B cell (primary cell): ENCODE results near the gene AMMECR1. TPM values are rescaled to one million over a fixed set of nuclear protein-coding genes. Genes with fewer than 3 reads are reported as not detected.

Experiments used
- ATAC-seq: fragments of 200-7000 bp; cut with Tn5 transposase; one replicate; pipeline ENCODE4 v1.10.0; 2021; ENCODE audit warnings: low read depth, mild to moderate bottlenecking, moderate number of reproducible peaks, moderate library complexity
- CTCF ChIA-PET: fragments of 350-600 bp; sonication (Branson Sonifier 250); formaldehyde crosslinking; loops from one replicate; lab custom pipeline; 2021; ENCODE audit warnings: antibody characterized with exemption, inconsistent platforms; lab: Charles Lee
- POLR2A ChIA-PET: fragments of 350-600 bp; sonication (Branson Sonifier 250); formaldehyde crosslinking; loops from one replicate; lab custom pipeline; 2021; ENCODE audit warnings: antibody characterized with exemption; lab: Charles Lee
- DNase-seq: peaks from one replicate; pipeline ENCODE4 v3.0.0; 2013
- H2AFZ ChIP-seq: 2 replicates; pipeline ENCODE4 v1.6.1; 2012; ENCODE audit warnings: mild to moderate bottlenecking, low read depth, low read length; ENCODE audit not compliant: insufficient read depth, poor library complexity, severe bottlenecking
- H3K27ac ChIP-seq, 2 donors: 1 replicate in 1 of 2; 2 replicates in 1 of 2; pipeline ENCODE4 v1.5.1; 2012 to 2013; ENCODE audit warnings: low read length in 2 of 2, mild to moderate bottlenecking in 2 of 2, moderate library complexity in 1 of 2
- H3K27me3 ChIP-seq, 4 experiments: fragments of 200-600 bp in 1 of 4; sonication (generic) in 1 of 4; replicated peaks in 1 of 4; 1 replicate in 2 of 4; 2 replicates in 2 of 4; pipeline versions ENCODE4 v1.6.1 to v1.7.0; 2013 to 2016; ENCODE audit warnings: low read length in 3 of 4, mild to moderate bottlenecking in 2 of 4, mixed read lengths in 1 of 4, moderate library complexity in 1 of 4; ENCODE audit not compliant: insufficient read depth in 4 of 4, control insufficient read depth in 3 of 4; ENCODE audit errors: control extremely low read depth in 1 of 4
- H3K36me3 ChIP-seq, 2 experiments: replicated peaks in 1 of 2; 1 replicate in 1 of 2; 2 replicates in 1 of 2; pipeline versions ENCODE4 v1.6.1 to v1.7.1; 2013; ENCODE audit warnings: low read length in 1 of 2; ENCODE audit not compliant: insufficient read depth in 2 of 2, control insufficient read depth in 1 of 2; ENCODE audit errors: control extremely low read depth in 1 of 2, extremely low read depth in 1 of 2
- H3K4me1 ChIP-seq, 2 donors: fragments of 200-600 bp in 1 of 2; sonication (generic) in 1 of 2; 1 replicate in 1 of 2; 2 replicates in 1 of 2; pipeline versions ENCODE4 v1.5.1 to v1.6.1; 2013 to 2017; ENCODE audit warnings: low read length in 2 of 2; ENCODE audit not compliant: control insufficient read depth in 2 of 2, insufficient read depth in 2 of 2
- H3K4me2 ChIP-seq: replicated peaks from 2 replicates; pipeline ENCODE3; 2012; ENCODE audit warnings: mild to moderate bottlenecking, low read depth, low read length; ENCODE audit not compliant: poor library complexity, severe bottlenecking
- H3K4me3 ChIP-seq, 5 experiments: fragments of 200-600 bp in 1 of 5; sonication (generic) in 1 of 5; 1 replicate in 3 of 5; 2 replicates in 2 of 5; pipeline versions ENCODE4 v1.5.1 to v1.7.0; 2011 to 2016; ENCODE audit warnings: low read length in 4 of 5, mild to moderate bottlenecking in 4 of 5, low read depth in 2 of 5, control low read depth in 1 of 5, moderate library complexity in 1 of 5; ENCODE audit not compliant: insufficient read depth in 1 of 5; ENCODE audit errors: control extremely low read depth in 1 of 5, extremely low read depth in 1 of 5
- H3K79me2 ChIP-seq: fragments of 200-600 bp; sonication (generic); one replicate; pipeline ENCODE4 v1.6.0; 2016; ENCODE audit warnings: low read length; ENCODE audit not compliant: control insufficient read depth, insufficient read depth
- H3K9ac ChIP-seq: fragments of 200-600 bp; sonication (generic); 2 replicates; pipeline ENCODE4 v1.6.1; 2017; ENCODE audit warnings: mild to moderate bottlenecking, low read length, moderate library complexity
- H3K9me3 ChIP-seq, 3 donors: one replicate each; pipeline versions ENCODE4 v1.6.1 to v1.7.1; 2013; ENCODE audit warnings: low read length in 2 of 3; ENCODE audit not compliant: control insufficient read depth in 2 of 3, insufficient read depth in 1 of 3; ENCODE audit errors: control extremely low read depth in 1 of 3
- H4K20me1 ChIP-seq: 2 replicates; pipeline ENCODE4 v1.6.0; 2012; ENCODE audit warnings: mild to moderate bottlenecking, low read length; ENCODE audit not compliant: insufficient read depth, control insufficient read depth, poor library complexity, severe bottlenecking
- H3K27ac Mint-ChIP-seq: one replicate; pipeline ENCODE4 v1.8.0; 2021; ENCODE audit warnings: mixed read lengths
- H3K27me3 Mint-ChIP-seq: one replicate; pipeline ENCODE4 v1.8.0; 2021; ENCODE audit warnings: mixed read lengths
- H3K4me1 Mint-ChIP-seq: one replicate; pipeline ENCODE4 v1.8.0; 2021; ENCODE audit warnings: mixed read lengths
- H3K4me3 Mint-ChIP-seq: one replicate; pipeline ENCODE4 v1.8.0; 2021; ENCODE audit warnings: mixed read lengths
- H3K9me3 Mint-ChIP-seq: one replicate; pipeline ENCODE4 v1.8.0; 2022; ENCODE audit warnings: mixed read lengths; ENCODE audit not compliant: insufficient read depth
- CTCF ChIP-seq: fragments of 200-600 bp; IDR thresholded peaks from one replicate; pipeline ENCODE4 v1.8.0; 2022; ENCODE audit warnings: antibody characterized with exemption, mild to moderate bottlenecking
- EZH2 ChIP-seq: IDR thresholded peaks from 2 replicates; pipeline ENCODE4 v1.6.1; 2012; ENCODE audit warnings: borderline replicate concordance, low read depth, mild to moderate bottlenecking, moderate library complexity, low read length; ENCODE audit not compliant: insufficient read depth, poor library complexity, severe bottlenecking
- WGBS: methylation state at CpG from one replicate; pipeline ENCODE4 v1.1.5; 2013; ENCODE audit warnings: missing lambda C conversion rate; ENCODE audit not compliant: insufficient coverage; 5-methylcytosine and 5-hydroxymethylcytosine counted together
- intact Hi-C: fragments of 100-400 bp; cut with micrococcal nuclease; formaldehyde crosslinking; loops from one replicate; pipeline ENCODE4 v1.10.0; 2022
- polyA plus RNA-seq: library from polyadenylated mRNA; depleted of rRNA; stranded (reverse); fragments of >200 nt; gene quantifications from 2 replicates; pipeline ENCODE4 v1.2.3, GENCODE V29; 2012
- total RNA-seq, 2 donors: library from RNA; stranded (reverse); fragments of 120-200 nt in 1 of 2; gene quantifications; 1 replicate in 1 of 2; 2 replicates in 1 of 2; pipeline versions ENCODE4 v1.2.3 to v1.2.4, GENCODE V29; 2013 to 2022

AMMECR1 gene
- total and polyA plus RNA-seq, 2 donors (not counting 1 experiment from before 2014, with no cell fraction given) = 5.7 to 12.7 TPM

- Histone ChIP-seq H4K20me1 (no peaks in the 10 kb centered on the region), H3K9me3 (no peaks in the 10 kb centered on the region), H3K36me3 (no peaks in the 10 kb centered on the region), H3K79me2 (peaks cover 64% of the 10 kb centered on the region), H3K4me1 (peaks cover 20 to 21% of the 10 kb centered on the region in 2 donors), H3K27ac (no peak overlapping the region), H3K9ac (no peak overlapping the region), H3K27me3 (no peaks in the 10 kb centered on the region), H2AFZ (no peak overlapping the region), H3K4me3 (no peak overlapping the region), H3K4me2 (no peak overlapping the region)
- intact Hi-C loops = no loop called here
- no peaks in the 10 kb centered on the region for H3K9me3 Mint-ChIP-seq
- no peak overlapping the region for H3K27ac Mint-ChIP-seq
- ChIA-PET POLR2A (no interaction called here), CTCF (no interaction called here)
- H3K4me1 Mint-ChIP-seq = peaks cover 50% of the 10 kb centered on the region
- TF ChIP-seq EZH2 (no peak), CTCF (no peak)
- ATAC-seq (no peak), DNase-seq (no peak)
- no CpG with 5 or more reads among the region's 1 CpG for WGBS
- H3K4me3 Mint-ChIP-seq = no peak overlapping the region
- H3K27me3 Mint-ChIP-seq = no peaks in the 10 kb centered on the region
Measured at GRCh38 chrX:110311437-110312230, 6.3 kb downstream of the AMMECR1 start.

GRCh38 chrX:110310896-110311295 is 7.0 kb downstream of the AMMECR1 start:
- Histone ChIP-seq H3K9ac (no peak overlapping the region), H3K4me2 (no peak overlapping the region), H3K4me3 (no peak overlapping the region), H4K20me1 (no peaks in the 10 kb centered on the region), H3K79me2 (peaks cover 67% of the 10 kb centered on the region), H2AFZ (no peak overlapping the region), H3K27ac (no peak overlapping the region), H3K27me3 (no peaks in the 10 kb centered on the region), H3K36me3 (no peaks in the 10 kb centered on the region), H3K4me1 (peaks cover 17 to 21% of the 10 kb centered on the region in 2 donors), H3K9me3 (no peaks in the 10 kb centered on the region)
- no peak for TF ChIP-seq EZH2
- no peak for TF ChIP-seq CTCF
- ChIA-PET POLR2A (no interaction called here), CTCF (no interaction called here)
- H3K9me3 Mint-ChIP-seq = no peaks in the 10 kb centered on the region
- peak overlapping the region; percentile 4 for H3K27ac Mint-ChIP-seq
- peak overlapping the region; percentile 7 for H3K4me3 Mint-ChIP-seq
- DNase-seq (peak; percentile 39), ATAC-seq (peak; percentile 41)
- H3K4me1 Mint-ChIP-seq = peaks cover 45% of the 10 kb centered on the region
- no peaks in the 10 kb centered on the region for H3K27me3 Mint-ChIP-seq
- no CpG with 5 or more reads among the region's 1 CpG for WGBS
- intact Hi-C loops = no loop called here
